Activated gamma-delta T cell (primary cell): ENCODE results near the gene TCOF1.

Source experiments
- DNase-seq: peaks from one replicate; lab custom pipeline; 2025; lab: John Stamatoyannopoulos, UW

Gene TCOF1

GRCh38 chr5:150349681-150350275, 7.7 kb upstream of the TCOF1 start:
- DNase-seq, result no peak

- DNase-seq, result no peak
These were observed 6.8 kb upstream of the TCOF1 start for GRCh38 chr5:150350524-150351344.

- no peak for DNase-seq
These were observed 5.1 kb upstream of the TCOF1 start for GRCh38 chr5:150352244-150353031.

GRCh38 chr5:150353032-150353675, 4.3 kb upstream of the TCOF1 start:
- no peak for DNase-seq

GRCh38 chr5:150355791-150356190, 1.7 kb upstream of the TCOF1 start:
- no peak for DNase-seq

GRCh38 chr5:150356575-150357294, 762 bp upstream of the TCOF1 start:
- DNase-seq, result no peak

GRCh38 chr5:150358261-150359095, 981 bp downstream of the TCOF1 start:
- DNase-seq, result no peak

- DNase-seq, result no peak
These were observed 3.8 kb downstream of the TCOF1 start for GRCh38 chr5:150361301-150361700.

GRCh38 chr5:150363185-150363584, 5.7 kb downstream of the TCOF1 start:
- no peak for DNase-seq

- DNase-seq, result no peak
These were observed 6.5 kb downstream of the TCOF1 start for GRCh38 chr5:150364004-150364403.

GRCh38 chr5:150368526-150368925, 11.0 kb downstream of the TCOF1 start:
- DNase-seq, result no peak

GRCh38 chr5:150372639-150373038, 15.1 kb downstream of the TCOF1 start:
- DNase-seq, result no peak

GRCh38 chr5:150374651-150375050, 17.2 kb downstream of the TCOF1 start:
- no peak for DNase-seq

- DNase-seq, result no peak
These were observed 19.6 kb downstream of the TCOF1 start for GRCh38 chr5:150376799-150377771.

- DNase-seq, result no peak
These were observed 20.6 kb downstream of the TCOF1 start for GRCh38 chr5:150377964-150378694.

- no peak for DNase-seq
These were observed 27.2 kb downstream of the TCOF1 start for GRCh38 chr5:150384701-150385100.

- DNase-seq, result no peak
These were observed 28.7 kb downstream of the TCOF1 start for GRCh38 chr5:150386024-150386855.
